Measurements from ENCODE around the gene GULP1. TPM values are rescaled to one million over a fixed set of nuclear protein-coding genes. Genes with fewer than 3 reads are reported as not detected.

Gene GULP1
- polyA plus RNA-seq, 1 donor from 2014 or later: 10.2 TPM

DNA sequence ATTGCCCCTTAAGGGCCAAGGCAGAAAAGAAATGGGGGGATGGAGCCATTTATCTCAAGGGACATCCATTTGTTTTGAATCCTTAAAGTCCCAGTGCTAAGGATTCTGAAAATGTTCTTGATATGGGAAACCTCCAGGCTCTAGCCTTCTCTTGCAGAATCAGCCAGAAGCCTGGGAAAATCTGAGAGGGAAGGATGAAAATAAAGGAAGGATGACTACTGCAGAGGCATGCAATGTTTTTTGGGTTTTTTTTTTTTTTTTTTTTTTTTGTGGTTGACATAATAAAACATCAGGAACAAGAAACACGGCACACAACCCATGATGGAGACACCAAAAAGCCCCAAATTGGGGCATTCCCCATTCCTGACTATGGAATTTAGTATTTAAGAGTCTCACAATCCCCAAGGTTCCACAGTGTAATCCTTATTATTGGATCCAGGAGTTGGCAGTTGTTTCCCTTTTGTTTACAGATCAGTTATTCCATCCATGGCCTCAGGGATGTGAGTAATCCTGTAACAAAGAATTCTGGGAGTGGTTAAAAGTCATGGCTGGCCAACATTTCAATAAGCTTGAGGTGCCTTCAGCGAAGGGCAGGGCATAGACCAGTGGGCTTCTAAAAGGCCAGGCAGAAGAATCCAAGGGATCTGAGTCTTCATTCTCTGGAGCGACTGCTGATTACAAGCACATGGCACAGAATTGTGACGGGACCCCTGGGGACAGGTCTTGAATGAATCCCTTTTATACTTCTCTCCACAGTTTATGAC lies 337.5 kb downstream of the GULP1 start:
- no peaks in the 10 kb centered on the region for H3K9me3 ChIP-seq (ENCODE audit: low read length)
- no peak overlapping the region for H2AFZ ChIP-seq (ENCODE audit: low read depth, low read length)
- H4K20me1 ChIP-seq (ENCODE audit: insufficient read depth): no peaks in the 10 kb centered on the region
- TF ChIP-seq SMC3 (conservative IDR thresholded peaks at IDR 0.05; ENCODE audit: poor library complexity) (no peak), POLR2AphosphoS5 (IDR thresholded peaks at IDR 0.05) (no peak)
- TF ChIP-seq, protein P1, sequence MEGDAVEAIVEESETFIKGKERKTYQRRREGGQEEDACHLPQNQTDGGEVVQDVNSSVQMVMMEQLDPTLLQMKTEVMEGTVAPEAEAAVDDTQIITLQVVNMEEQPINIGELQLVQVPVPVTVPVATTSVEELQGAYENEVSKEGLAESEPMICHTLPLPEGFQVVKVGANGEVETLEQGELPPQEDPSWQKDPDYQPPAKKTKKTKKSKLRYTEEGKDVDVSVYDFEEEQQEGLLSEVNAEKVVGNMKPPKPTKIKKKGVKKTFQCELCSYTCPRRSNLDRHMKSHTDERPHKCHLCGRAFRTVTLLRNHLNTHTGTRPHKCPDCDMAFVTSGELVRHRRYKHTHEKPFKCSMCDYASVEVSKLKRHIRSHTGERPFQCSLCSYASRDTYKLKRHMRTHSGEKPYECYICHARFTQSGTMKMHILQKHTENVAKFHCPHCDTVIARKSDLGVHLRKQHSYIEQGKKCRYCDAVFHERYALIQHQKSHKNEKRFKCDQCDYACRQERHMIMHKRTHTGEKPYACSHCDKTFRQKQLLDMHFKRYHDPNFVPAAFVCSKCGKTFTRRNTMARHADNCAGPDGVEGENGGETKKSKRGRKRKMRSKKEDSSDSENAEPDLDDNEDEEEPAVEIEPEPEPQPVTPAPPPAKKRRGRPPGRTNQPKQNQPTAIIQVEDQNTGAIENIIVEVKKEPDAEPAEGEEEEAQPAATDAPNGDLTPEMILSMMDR (IDR thresholded peaks at IDR 0.05; ENCODE audit: poor library complexity, severe bottlenecking): no peak
- H3K4me3 ChIP-seq (ENCODE audit: low read length): no peak overlapping the region
- H3K79me2 ChIP-seq (replicated peaks; ENCODE audit: insufficient read depth, low read length): no peaks in the 10 kb centered on the region
- no peaks in the 10 kb centered on the region for H3F3A ChIP-seq (ENCODE audit: insufficient read depth, low read length, poor library complexity, severe bottlenecking)
- H3K4me2 ChIP-seq (ENCODE audit: low read length): no peak overlapping the region
- H3K9ac ChIP-seq (ENCODE audit: low read length): no peak overlapping the region
- no peaks in the 10 kb centered on the region for H3K36me3 ChIP-seq (ENCODE audit: insufficient read depth, low read length)
- no peaks in the 10 kb centered on the region for H3K9me2 ChIP-seq (ENCODE audit: insufficient read depth, low read length)
- H3K27ac ChIP-seq (ENCODE audit: low read length): no peak overlapping the region
- no peaks in the 10 kb centered on the region for H3K27me3 ChIP-seq (ENCODE audit: insufficient read depth, low read depth, low read length)

GRCh38 chr2:188629753-188630527 lies 338.3 kb downstream of the GULP1 start:
- no peaks in the 10 kb centered on the region for H3K79me2 ChIP-seq (replicated peaks; ENCODE audit: insufficient read depth, low read length)
- no peak overlapping the region for H3K4me2 ChIP-seq (ENCODE audit: low read length)
- H4K20me1 ChIP-seq (ENCODE audit: insufficient read depth): no peaks in the 10 kb centered on the region
- H3F3A ChIP-seq (ENCODE audit: insufficient read depth, low read length, poor library complexity, severe bottlenecking): no peaks in the 10 kb centered on the region
- H2AFZ ChIP-seq (ENCODE audit: low read depth, low read length): no peak overlapping the region
- H3K4me3 ChIP-seq (ENCODE audit: low read length): no peak overlapping the region
- no peak overlapping the region for H3K9ac ChIP-seq (ENCODE audit: low read length)
- no peaks in the 10 kb centered on the region for H3K27me3 ChIP-seq (ENCODE audit: insufficient read depth, low read depth, low read length)
- no peaks in the 10 kb centered on the region for H3K9me3 ChIP-seq (ENCODE audit: low read length)
- no peaks in the 10 kb centered on the region for H3K9me2 ChIP-seq (ENCODE audit: insufficient read depth, low read length)
- no peak overlapping the region for H3K27ac ChIP-seq (ENCODE audit: low read length)
- no peaks in the 10 kb centered on the region for H3K36me3 ChIP-seq (ENCODE audit: insufficient read depth, low read length)
- TF ChIP-seq EP300 (conservative IDR thresholded peaks at IDR 0.05; ENCODE audit: poor library complexity, severe bottlenecking) (no peak), MXI1 (conservative IDR thresholded peaks at IDR 0.05; ENCODE audit: poor library complexity, severe bottlenecking) (no peak), REST (IDR thresholded peaks at IDR 0.05; ENCODE audit: borderline replicate concordance) (no peak), EZH2 (IDR thresholded peaks at IDR 0.05; ENCODE audit: borderline replicate concordance, insufficient read depth, low read length, poor library complexity, severe bottlenecking) (no peak), RAD21 (conservative IDR thresholded peaks at IDR 0.05) (no peak), TAF1 (IDR thresholded peaks at IDR 0.05; ENCODE audit: low read depth) (no peak), SMC3 (conservative IDR thresholded peaks at IDR 0.05; ENCODE audit: poor library complexity) (no peak)
- TF ChIP-seq, protein P1 (IDR thresholded peaks at IDR 0.05; ENCODE audit: poor library complexity, severe bottlenecking): no peak

All from neural cell (in vitro differentiated cells).